Measurements from ENCODE around the gene ANKS4B. TPM values are rescaled to one million over a fixed set of nuclear protein-coding genes. Genes with fewer than 3 reads are reported as not detected.
A peak's percentile ranks its signal among the peaks of the same experiment; 100 is the strongest.

The ANKS4B gene
- total RNA-seq, 1 experiment from 2014 or later, result not detected

DNA sequence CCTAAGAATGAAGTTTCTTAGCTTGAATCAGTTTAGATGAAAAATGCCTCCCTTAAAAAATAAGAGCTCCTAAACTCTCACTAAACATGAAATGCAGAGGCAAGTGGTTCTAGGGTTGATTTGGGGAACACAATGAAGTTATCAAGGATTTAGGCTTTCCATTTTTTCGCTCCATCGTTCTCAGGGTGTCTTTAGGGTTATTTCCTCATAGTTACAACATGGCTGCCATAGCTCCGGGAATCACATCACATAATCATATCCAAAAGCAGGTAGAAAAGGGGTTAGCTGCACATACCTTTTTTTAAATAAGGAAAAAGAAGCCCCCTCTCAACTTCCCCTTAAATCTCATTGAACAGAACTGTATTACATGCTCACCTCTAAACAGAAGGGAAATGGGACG lies 43.5 kb upstream of the ANKS4B start:
- H3K9me3 ChIP-seq (ENCODE audit: low read depth, low read length, poor library complexity, severe bottlenecking), result no peaks in the 10 kb centered on the region
- H3K27me3 ChIP-seq (replicated peaks; ENCODE audit: insufficient read depth, low read depth, low read length, poor library complexity), result peaks cover 5% of the 10 kb centered on the region
- no peaks in the 10 kb centered on the region for H3K36me3 ChIP-seq (ENCODE audit: insufficient read depth, low read length, poor library complexity, severe bottlenecking)
- H3K4me1 ChIP-seq (ENCODE audit: insufficient read depth, low read length, poor library complexity, severe bottlenecking), result no peaks in the 10 kb centered on the region
- ChIA-PET CTCF (interaction anchor here (2.3 kb wide), 1 partner anchor 111 kb away, joined by 40 read pairs; no protein-coding TSS in a partner anchor), POLR2A (ENCODE audit: low non-redundant PET) (no interaction called here)
- no peak overlapping the region for H3K27ac ChIP-seq (ENCODE audit: low read depth, low read length, poor library complexity, severe bottlenecking)
- TF ChIP-seq EZH2 (IDR thresholded peaks at IDR 0.05; ENCODE audit: borderline replicate concordance, low read depth, low read length, poor library complexity, severe bottlenecking), result no peak
- TF ChIP-seq, protein P1, sequence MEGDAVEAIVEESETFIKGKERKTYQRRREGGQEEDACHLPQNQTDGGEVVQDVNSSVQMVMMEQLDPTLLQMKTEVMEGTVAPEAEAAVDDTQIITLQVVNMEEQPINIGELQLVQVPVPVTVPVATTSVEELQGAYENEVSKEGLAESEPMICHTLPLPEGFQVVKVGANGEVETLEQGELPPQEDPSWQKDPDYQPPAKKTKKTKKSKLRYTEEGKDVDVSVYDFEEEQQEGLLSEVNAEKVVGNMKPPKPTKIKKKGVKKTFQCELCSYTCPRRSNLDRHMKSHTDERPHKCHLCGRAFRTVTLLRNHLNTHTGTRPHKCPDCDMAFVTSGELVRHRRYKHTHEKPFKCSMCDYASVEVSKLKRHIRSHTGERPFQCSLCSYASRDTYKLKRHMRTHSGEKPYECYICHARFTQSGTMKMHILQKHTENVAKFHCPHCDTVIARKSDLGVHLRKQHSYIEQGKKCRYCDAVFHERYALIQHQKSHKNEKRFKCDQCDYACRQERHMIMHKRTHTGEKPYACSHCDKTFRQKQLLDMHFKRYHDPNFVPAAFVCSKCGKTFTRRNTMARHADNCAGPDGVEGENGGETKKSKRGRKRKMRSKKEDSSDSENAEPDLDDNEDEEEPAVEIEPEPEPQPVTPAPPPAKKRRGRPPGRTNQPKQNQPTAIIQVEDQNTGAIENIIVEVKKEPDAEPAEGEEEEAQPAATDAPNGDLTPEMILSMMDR (conservative IDR thresholded peaks at IDR 0.05; ENCODE audit: low read depth, low read length), result no peak
- DNase-seq (ENCODE audit: low spot score), result no peak
- BruUV-seq (replicated peaks), result no TSS peak
- no peak overlapping the region for H3K4me3 ChIP-seq (ENCODE audit: low read depth, low read length, poor library complexity, severe bottlenecking)
- intact Hi-C loops (cut with micrococcal nuclease; ENCODE audit: unreplicated experiment), result no loop called here

DNA sequence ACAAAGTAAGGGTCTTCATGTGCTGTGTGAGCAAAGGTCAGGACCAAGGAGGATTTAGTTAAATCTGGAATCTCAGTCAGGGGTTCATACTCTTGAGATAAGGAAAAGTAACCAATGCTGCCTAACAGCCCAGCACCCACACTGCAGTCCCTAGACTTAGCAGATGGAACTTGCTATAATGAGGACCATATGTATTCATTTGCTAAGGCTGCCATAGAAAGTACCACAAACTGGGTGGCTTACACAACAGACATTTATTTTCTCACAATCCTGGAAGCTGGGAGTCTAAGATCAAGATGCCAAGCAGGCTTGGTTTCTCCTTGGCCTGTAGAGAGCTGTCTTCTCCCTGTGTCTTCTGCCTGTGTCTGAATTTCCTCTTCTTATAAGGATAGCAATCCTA lies 42.9 kb upstream of the ANKS4B start:
- H3K36me3 ChIP-seq (ENCODE audit: insufficient read depth, low read length, poor library complexity, severe bottlenecking), result no peaks in the 10 kb centered on the region
- peaks cover 8% of the 10 kb centered on the region for H3K27me3 ChIP-seq (replicated peaks; ENCODE audit: insufficient read depth, low read depth, low read length, poor library complexity)
- no peaks in the 10 kb centered on the region for H3K9me3 ChIP-seq (ENCODE audit: low read depth, low read length, poor library complexity, severe bottlenecking)
- no peaks in the 10 kb centered on the region for H3K4me1 ChIP-seq (ENCODE audit: insufficient read depth, low read length, poor library complexity, severe bottlenecking)
- TF ChIP-seq, protein P1 (conservative IDR thresholded peaks at IDR 0.05; ENCODE audit: low read depth, low read length), result no peak
- no peak for TF ChIP-seq EZH2 (IDR thresholded peaks at IDR 0.05; ENCODE audit: borderline replicate concordance, low read depth, low read length, poor library complexity, severe bottlenecking)
- CTCF ChIA-PET, result interaction anchor here (0.6 kb wide), 1 partner anchor 87 kb away, joined by 4 read pairs; no protein-coding TSS in a partner anchor
- intact Hi-C loops (cut with micrococcal nuclease; ENCODE audit: unreplicated experiment), result no loop called here
- DNase-seq (ENCODE audit: low spot score), result peak; percentile 18
- no peak overlapping the region for H3K27ac ChIP-seq (ENCODE audit: low read depth, low read length, poor library complexity, severe bottlenecking)
- POLR2A ChIA-PET (ENCODE audit: low non-redundant PET), result no interaction called here
- BruUV-seq (replicated peaks), result no TSS peak
- H3K4me3 ChIP-seq (ENCODE audit: low read depth, low read length, poor library complexity, severe bottlenecking), result no peak overlapping the region

DNA sequence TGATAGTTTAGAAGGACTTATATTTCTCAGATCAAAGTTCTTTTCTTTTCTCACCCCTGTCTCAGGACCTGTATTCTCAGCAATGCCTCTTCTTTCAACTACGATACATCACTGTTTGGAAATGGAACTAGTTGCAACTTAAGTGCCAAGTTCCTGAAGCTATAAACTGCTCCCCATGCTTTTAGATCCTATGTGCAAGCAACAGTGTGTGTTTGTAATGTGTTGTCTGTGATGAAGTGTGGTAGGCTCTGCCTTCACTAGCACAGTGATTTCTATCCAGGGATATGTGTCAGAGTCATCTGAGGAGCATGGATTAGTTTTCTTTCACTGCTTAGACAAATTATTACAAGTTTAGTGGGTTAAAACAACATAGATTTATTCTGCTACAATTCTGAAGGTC lies 40.5 kb upstream of the ANKS4B start:
- H3K36me3 ChIP-seq (ENCODE audit: insufficient read depth, low read length, poor library complexity, severe bottlenecking), result no peaks in the 10 kb centered on the region
- intact Hi-C loops (cut with micrococcal nuclease; ENCODE audit: unreplicated experiment), result no loop called here
- TF ChIP-seq, protein P1 (conservative IDR thresholded peaks at IDR 0.05; ENCODE audit: low read depth, low read length), result no peak
- TF ChIP-seq EZH2 (IDR thresholded peaks at IDR 0.05; ENCODE audit: borderline replicate concordance, low read depth, low read length, poor library complexity, severe bottlenecking), result no peak
- ChIA-PET CTCF (no interaction called here), POLR2A (ENCODE audit: low non-redundant PET) (no interaction called here)
- H3K9me3 ChIP-seq (ENCODE audit: low read depth, low read length, poor library complexity, severe bottlenecking), result no peaks in the 10 kb centered on the region
- H3K27me3 ChIP-seq (replicated peaks; ENCODE audit: insufficient read depth, low read depth, low read length, poor library complexity), result peaks cover 21% of the 10 kb centered on the region
- H3K4me1 ChIP-seq (ENCODE audit: insufficient read depth, low read length, poor library complexity, severe bottlenecking), result no peaks in the 10 kb centered on the region
- no peak overlapping the region for H3K4me3 ChIP-seq (ENCODE audit: low read depth, low read length, poor library complexity, severe bottlenecking)
- no TSS peak for BruUV-seq (replicated peaks)
- no peak overlapping the region for H3K27ac ChIP-seq (ENCODE audit: low read depth, low read length, poor library complexity, severe bottlenecking)
- DNase-seq (ENCODE audit: low spot score), result no peak

All from A673 (cell line).